K562 (cell line): ENCODE results near the gene AMZ2. TPM values are rescaled to one million over a fixed set of nuclear protein-coding genes. Genes with fewer than 3 reads are reported as not detected.

Experiments
- BRD9 ChIP-seq: fragments of 450-650 bp; IDR thresholded peaks from 2 replicates; pipeline ENCODE4 v1.6.1; 2018; ENCODE audit warnings: low read depth; ENCODE audit not compliant: partially characterized antibody
- CEBPB ChIP-seq: fragments of 450-650 bp; IDR thresholded peaks from 2 replicates; pipeline ENCODE4 v1.6.1; 2016; ENCODE audit warnings: missing genetic modification characterization, missing compliant biosample characterization
- DEAF1 ChIP-seq: fragments of 450-650 bp; formaldehyde crosslinking; IDR thresholded peaks from 2 replicates; pipeline ENCODE4 v1.4.0; 2020; ENCODE audit warnings: mild to moderate bottlenecking, moderate library complexity
- ETV6 ChIP-seq, 3 experiments: fragments of 150-350 bp in 1 of 3; sonication (generic) in 1 of 3; formaldehyde crosslinking in 1 of 3; IDR thresholded peaks; 2 replicates each; pipeline versions ENCODE4 v1.6.1 to v1.8.0; 2014 to 2022; ENCODE audit warnings: borderline replicate concordance in 2 of 3, low read depth in 2 of 3, antibody characterized with exemption in 1 of 3, low read length in 1 of 3, mild to moderate bottlenecking in 1 of 3, missing genetic modification reagents in 1 of 3
- HNRNPUL1 ChIP-seq: fragments of 200-400 bp; formaldehyde crosslinking; IDR thresholded peaks from 2 replicates; pipeline ENCODE4 v1.6.1; 2017; ENCODE audit warnings: low read length
- ILK ChIP-seq: fragments of 450-650 bp; IDR thresholded peaks from 2 replicates; pipeline ENCODE4 v1.6.1; 2016; ENCODE audit warnings: missing genetic modification characterization, low read depth, mild to moderate bottlenecking, missing compliant biosample characterization, moderate library complexity, borderline replicate concordance
- KHSRP ChIP-seq: fragments of 450-650 bp; IDR thresholded peaks from 2 replicates; pipeline ENCODE4 v1.6.1; 2017
- MCM3 ChIP-seq: fragments of 450-650 bp; IDR thresholded peaks from 2 replicates; pipeline ENCODE4 v1.6.1; 2016
- MEF2A ChIP-seq: IDR thresholded peaks from 2 replicates; pipeline ENCODE4 v1.6.1; 2011; ENCODE audit warnings: low read depth, mild to moderate bottlenecking, low read length, moderate library complexity; ENCODE audit not compliant: control insufficient read depth
- POLR3A ChIP-seq: IDR thresholded peaks from 2 replicates; pipeline ENCODE4 v1.6.1; 2011; ENCODE audit warnings: borderline replicate concordance, mild to moderate bottlenecking, moderate library complexity; ENCODE audit not compliant: insufficient read length, insufficient read depth; ENCODE audit errors: extremely low read depth
- PREB ChIP-seq: sonication (generic); formaldehyde crosslinking; IDR thresholded peaks from 2 replicates; pipeline ENCODE4 v1.8.1; 2023; ENCODE audit warnings: mild to moderate bottlenecking, missing genetic modification reagents
- SOX6 ChIP-seq: fragments of 450-650 bp; IDR thresholded peaks from 2 replicates; pipeline ENCODE4 v1.6.1; 2014; ENCODE audit warnings: mild to moderate bottlenecking
- SRSF1 ChIP-seq: fragments of 200-400 bp; formaldehyde crosslinking; IDR thresholded peaks from 2 replicates; pipeline ENCODE4 v1.6.1; 2017; ENCODE audit warnings: mild to moderate bottlenecking, low read depth, low read length, moderate library complexity
- TAF9B ChIP-seq: fragments of 450-650 bp; IDR thresholded peaks from 2 replicates; pipeline ENCODE4 v1.6.1; 2018; ENCODE audit warnings: mild to moderate bottlenecking; ENCODE audit not compliant: partially characterized antibody
- TRIM24 ChIP-seq, 2 experiments: fragments of 450-650 bp; IDR thresholded peaks; 2 replicates each; pipeline ENCODE4 v1.6.1; 2016
- ZKSCAN1 ChIP-seq: fragments of 150-350 bp; IDR thresholded peaks from 2 replicates; pipeline ENCODE4 v1.6.1; 2016; ENCODE audit warnings: low read depth, low read length
- ZNF121 ChIP-seq: sonication (generic); formaldehyde crosslinking; conservative IDR thresholded peaks from 2 replicates; pipeline ENCODE4 v1.8.0; 2022; ENCODE audit warnings: missing genetic modification reagents
- ZNF134 ChIP-seq: fragments of 250-450 bp; sonication (Bioruptor Pico); conservative IDR thresholded peaks from 2 replicates; pipeline ENCODE4 v1.4.0; 2020
- ZNF398 ChIP-seq: fragments of 250-450 bp; sonication (Bioruptor Pico); IDR thresholded peaks from 2 replicates; pipeline ENCODE4 v1.8.0; 2021; ENCODE audit warnings: moderate library complexity, mild to moderate bottlenecking, inconsistent platforms
- ZNF707 ChIP-seq: fragments of 250-450 bp; sonication (Bioruptor Pico); conservative IDR thresholded peaks from 2 replicates; pipeline ENCODE4 v1.8.0; 2022; ENCODE audit warnings: inconsistent platforms, mild to moderate bottlenecking, moderate library complexity
- ZNF77 ChIP-seq: fragments of 250-450 bp; sonication (Bioruptor Pico); IDR thresholded peaks from 2 replicates; pipeline ENCODE4 v1.5.0; 2020
- ZNF785 ChIP-seq: fragments of 250-450 bp; sonication (Bioruptor Pico); IDR thresholded peaks from 2 replicates; pipeline ENCODE4 v1.4.0; 2020; ENCODE audit warnings: mild to moderate bottlenecking
- polyA plus RNA-seq, 8 experiments: library from polyadenylated mRNA; depleted of rRNA in 4 of 8; stranded (reverse) in 5 of 8; unstranded in 3 of 8; fragments of >200 nt; fragmentation: Nextera tagmentation in 2 of 8; fragmentation: Illumina TruSeq in 1 of 8; extraction: Ambion mirVana in 2 of 8; extraction: Trizol in 1 of 8; gene quantifications; 2 replicates each; pipeline versions ENCODE4 v1.2.1 to v1.2.3, GENCODE V29; 2011 to 2014; ENCODE audit warnings: inconsistent platforms in 1 of 8, missing spikeins in 1 of 8
- total RNA-seq, 7 experiments: library from RNA; depleted of rRNA in 6 of 7; stranded (reverse); fragments of >200 nt in 6 of 7; fragmentation: Illumina TruSeq in 2 of 7; extraction: Trizol in 2 of 7; gene quantifications; 2 replicates each; pipeline versions ENCODE4 v1.2.1 to v1.2.3, GENCODE V29; 2011 to 2021; ENCODE audit warnings: low replicate concordance in 1 of 7
- TF ChIP-seq, protein P1 (sequence below): fragments of 250-450 bp; sonication (Bioruptor Pico); IDR thresholded peaks from 2 replicates; pipeline ENCODE4 v1.5.0; 2021; ENCODE audit warnings: mild to moderate bottlenecking, borderline replicate concordance

AMZ2 gene
- total and polyA plus RNA-seq, 9 of the 15 experiments (the other 6 are each of a cell fraction or from before 2014, with no cell fraction given) = 22.6 to 92.2 (median 52.6) TPM

DNA sequence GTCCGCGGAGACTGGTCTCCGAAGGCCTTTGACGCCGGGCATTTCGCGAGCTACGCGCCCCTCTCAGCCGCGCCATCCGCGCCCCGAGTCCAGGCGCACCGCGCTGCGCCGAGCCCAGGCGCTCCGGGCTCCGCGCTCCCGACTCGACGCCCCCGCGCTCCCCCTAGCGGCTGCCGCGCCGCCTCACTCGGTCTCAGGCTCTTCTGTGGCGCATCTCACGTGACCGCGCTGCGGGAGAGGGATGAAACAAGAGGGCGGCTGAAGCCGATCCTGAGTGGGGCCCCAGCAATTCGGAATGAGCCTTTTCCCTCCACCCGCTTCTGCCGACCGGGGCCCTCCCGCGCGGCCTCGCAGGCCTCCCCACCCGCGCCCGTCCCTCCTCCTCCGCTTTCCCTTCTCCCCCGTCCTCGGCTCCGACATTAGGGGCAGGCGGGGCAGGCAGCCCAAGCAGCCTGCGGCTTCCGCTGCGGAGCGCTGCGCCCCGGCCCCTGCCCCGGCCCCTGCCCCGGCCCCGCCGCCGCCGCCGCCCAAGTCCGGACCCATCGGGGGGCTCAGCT is 42.5 kb upstream of the AMZ2 start (continued):
- no peak for TF ChIP-seq ZNF785 (CRISPR knock-in tag)
- no peak for TF ChIP-seq MEF2A
- no peak for TF ChIP-seq TAF9B
- no peak for TF ChIP-seq ZKSCAN1
- peak in 1 of 2 experiments; percentile 32; a peak in 1 of 4 replicates for TF ChIP-seq TRIM24 (IDR thresholded peaks at IDR 0.05)
- peak; percentile 63 for TF ChIP-seq SOX6
- TF ChIP-seq ETV6 (IDR thresholded peaks at IDR 0.05; ENCODE audit: borderline replicate concordance in 1 of 2, low read depth in 2 of 2, low read length in 1 of 2) = no peak
- TF ChIP-seq ETV6 (CRISPR knock-in tag; IDR thresholded peaks at IDR 0.05; ENCODE audit: borderline replicate concordance) = no peak
- TF ChIP-seq ZNF134 (CRISPR knock-in tag) = no peak
- TF ChIP-seq SRSF1 = no peak
- no peak for TF ChIP-seq ZNF77 (CRISPR knock-in tag)
- no peak for TF ChIP-seq BRD9
- no peak for TF ChIP-seq DEAF1 (CRISPR knock-in tag)
- no peak for TF ChIP-seq MCM3
- TF ChIP-seq ILK (tag) = no peak
- TF ChIP-seq, protein P1, sequence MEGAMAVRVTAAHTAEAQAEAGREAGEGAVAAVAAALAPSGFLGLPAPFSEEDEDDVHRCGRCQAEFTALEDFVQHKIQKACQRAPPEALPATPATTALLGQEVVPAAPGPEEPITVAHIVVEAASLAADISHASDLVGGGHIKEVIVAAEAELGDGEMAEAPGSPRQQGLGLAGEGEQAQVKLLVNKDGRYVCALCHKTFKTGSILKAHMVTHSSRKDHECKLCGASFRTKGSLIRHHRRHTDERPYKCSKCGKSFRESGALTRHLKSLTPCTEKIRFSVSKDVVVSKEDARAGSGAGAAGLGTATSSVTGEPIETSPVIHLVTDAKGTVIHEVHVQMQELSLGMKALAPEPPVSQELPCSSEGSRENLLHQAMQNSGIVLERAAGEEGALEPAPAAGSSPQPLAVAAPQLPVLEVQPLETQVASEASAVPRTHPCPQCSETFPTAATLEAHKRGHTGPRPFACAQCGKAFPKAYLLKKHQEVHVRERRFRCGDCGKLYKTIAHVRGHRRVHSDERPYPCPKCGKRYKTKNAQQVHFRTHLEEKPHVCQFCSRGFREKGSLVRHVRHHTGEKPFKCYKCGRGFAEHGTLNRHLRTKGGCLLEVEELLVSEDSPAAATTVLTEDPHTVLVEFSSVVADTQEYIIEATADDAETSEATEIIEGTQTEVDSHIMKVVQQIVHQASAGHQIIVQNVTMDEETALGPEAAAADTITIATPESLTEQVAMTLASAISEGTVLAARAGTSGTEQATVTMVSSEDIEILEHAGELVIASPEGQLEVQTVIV (CRISPR knock-in tag) = no peak
- TF ChIP-seq ZNF707 (CRISPR knock-in tag) = no peak
- no peak for TF ChIP-seq CEBPB (tag)
- no peak for TF ChIP-seq ZNF121 (CRISPR knock-in tag)
- no peak for TF ChIP-seq ZNF398 (CRISPR knock-in tag)
- no peak for TF ChIP-seq HNRNPUL1
- no peak for TF ChIP-seq POLR3A
- no peak for TF ChIP-seq KHSRP
- TF ChIP-seq PREB (CRISPR knock-in tag) = no peak
